HPDE6-E6E7 (cell line): Measurements from ENCODE around the gene SMYD3.

ENCODE experiments used
- DNase-seq: peaks from one replicate; pipeline ENCODE4 v3.0.0; 2011; ENCODE audit warnings: missing footprints; ENCODE audit errors: extremely low spot score

The SMYD3 gene

GRCh38 chr1:245923215-245923614, 583.9 kb downstream of the SMYD3 start:
- no peak for DNase-seq

- DNase-seq, result no peak
Measured at GRCh38 chr1:245921417-245921816, 585.7 kb downstream of the SMYD3 start.

GRCh38 chr1:245917403-245917802, 589.7 kb downstream of the SMYD3 start:
- DNase-seq, result no peak

- DNase-seq, result no peak
Measured at GRCh38 chr1:245915841-245916240, 591.2 kb downstream of the SMYD3 start.

GRCh38 chr1:245915406-245915805, 591.7 kb downstream of the SMYD3 start:
- DNase-seq, result no peak

- DNase-seq, result no peak
Measured at GRCh38 chr1:245908543-245908942, 598.5 kb downstream of the SMYD3 start.

- no peak for DNase-seq
Measured at GRCh38 chr1:245906207-245906606, 600.9 kb downstream of the SMYD3 start.

- DNase-seq, result no peak
Measured at GRCh38 chr1:245903851-245904250, 603.2 kb downstream of the SMYD3 start.

- no peak for DNase-seq
Measured at GRCh38 chr1:245901565-245901964, 605.5 kb downstream of the SMYD3 start.

- no peak for DNase-seq
Measured at GRCh38 chr1:245901037-245901436, 606.0 kb downstream of the SMYD3 start.

- no peak for DNase-seq
Measured at GRCh38 chr1:245898581-245898980, 608.5 kb downstream of the SMYD3 start.

- DNase-seq, result no peak
Measured at GRCh38 chr1:245896258-245896657, 610.8 kb downstream of the SMYD3 start.

- no peak for DNase-seq
Measured at GRCh38 chr1:245895455-245895959, 611.6 kb downstream of the SMYD3 start.

- DNase-seq, result no peak
Measured at GRCh38 chr1:245894843-245895242, 612.2 kb downstream of the SMYD3 start.

GRCh38 chr1:245893025-245893424, 614.1 kb downstream of the SMYD3 start:
- no peak for DNase-seq

GRCh38 chr1:245888809-245889208, 618.3 kb downstream of the SMYD3 start:
- DNase-seq, result no peak

- no peak for DNase-seq
Measured at GRCh38 chr1:245887829-245888228, 619.2 kb downstream of the SMYD3 start.

GRCh38 chr1:245881767-245882391, 625.2 kb downstream of the SMYD3 start:
- DNase-seq, result no peak

- no peak for DNase-seq
Measured at GRCh38 chr1:245880754-245881403, 626.2 kb downstream of the SMYD3 start.

GRCh38 chr1:245879091-245879490, 628.0 kb downstream of the SMYD3 start:
- no peak for DNase-seq

- DNase-seq, result no peak
Measured at GRCh38 chr1:245878585-245878984, 628.5 kb downstream of the SMYD3 start.

GRCh38 chr1:245877976-245878375, 629.1 kb downstream of the SMYD3 start:
- DNase-seq, result no peak

GRCh38 chr1:245876586-245876985, 630.5 kb downstream of the SMYD3 start:
- no peak for DNase-seq
